HEK293T (cell line): ENCODE data around the gene GLRX3.

Source experiments
- ARNT ChIP-seq: fragments of 450-650 bp; IDR thresholded peaks from 2 replicates; pipeline ENCODE4 v1.6.1; 2017; ENCODE audit warnings: mild to moderate bottlenecking
- BHLHE40 ChIP-seq: fragments of 450-650 bp; IDR thresholded peaks from 2 replicates; pipeline ENCODE4 v1.6.1; 2016; ENCODE audit warnings: mild to moderate bottlenecking, moderate library complexity, borderline replicate concordance
- ELF4 ChIP-seq: fragments of 450-650 bp; IDR thresholded peaks from 2 replicates; pipeline ENCODE4 v1.6.1; 2017; ENCODE audit warnings: antibody characterized with exemption
- FOXA1 ChIP-seq: fragments of 450-650 bp; IDR thresholded peaks from 2 replicates; pipeline ENCODE4 v1.6.1; 2016; ENCODE audit warnings: mild to moderate bottlenecking
- FOXK2 ChIP-seq: fragments of 450-650 bp; IDR thresholded peaks from 2 replicates; pipeline ENCODE4 v1.6.1; 2016; ENCODE audit warnings: mild to moderate bottlenecking
- FOXM1 ChIP-seq: fragments of 450-650 bp; IDR thresholded peaks from 2 replicates; pipeline ENCODE4 v1.6.1; 2017; ENCODE audit warnings: mild to moderate bottlenecking, borderline replicate concordance
- HDGF ChIP-seq: fragments of 450-650 bp; IDR thresholded peaks from 2 replicates; pipeline ENCODE4 v1.6.1; 2017; ENCODE audit warnings: antibody characterized with exemption, borderline replicate concordance
- LEF1 ChIP-seq: fragments of 450-650 bp; IDR thresholded peaks from 2 replicates; pipeline ENCODE4 v1.6.1; 2017; ENCODE audit warnings: mild to moderate bottlenecking, borderline replicate concordance
- NFRKB ChIP-seq: fragments of 450-650 bp; IDR thresholded peaks from 2 replicates; pipeline ENCODE4 v1.6.1; 2016; ENCODE audit warnings: mild to moderate bottlenecking, moderate library complexity
- SP1 ChIP-seq: fragments of 450-650 bp; IDR thresholded peaks from 2 replicates; pipeline ENCODE4 v1.6.1; 2017
- SUZ12 ChIP-seq: fragments of 450-650 bp; IDR thresholded peaks from 2 replicates; pipeline ENCODE4 v1.6.1; 2016; ENCODE audit warnings: mild to moderate bottlenecking
- ZNF384 ChIP-seq: fragments of 450-650 bp; IDR thresholded peaks from 2 replicates; pipeline ENCODE4 v1.6.1; 2016
- TF ChIP-seq, protein P1 (sequence below): fragments of 450-650 bp; IDR thresholded peaks from 2 replicates; pipeline ENCODE4 v1.6.1; 2016

GRCh38 chr10:130099344-130099743 is 36.8 kb upstream of the GLRX3 start:
- no peak for TF ChIP-seq NFRKB
- no peak for TF ChIP-seq ARNT
- TF ChIP-seq HDGF: no peak
- no peak for TF ChIP-seq ZNF384
- no peak for TF ChIP-seq BHLHE40
- TF ChIP-seq FOXK2: no peak
- no peak for TF ChIP-seq FOXM1
- TF ChIP-seq SUZ12: no peak
- no peak for TF ChIP-seq FOXA1
- TF ChIP-seq SP1: no peak
- TF ChIP-seq, protein P1, sequence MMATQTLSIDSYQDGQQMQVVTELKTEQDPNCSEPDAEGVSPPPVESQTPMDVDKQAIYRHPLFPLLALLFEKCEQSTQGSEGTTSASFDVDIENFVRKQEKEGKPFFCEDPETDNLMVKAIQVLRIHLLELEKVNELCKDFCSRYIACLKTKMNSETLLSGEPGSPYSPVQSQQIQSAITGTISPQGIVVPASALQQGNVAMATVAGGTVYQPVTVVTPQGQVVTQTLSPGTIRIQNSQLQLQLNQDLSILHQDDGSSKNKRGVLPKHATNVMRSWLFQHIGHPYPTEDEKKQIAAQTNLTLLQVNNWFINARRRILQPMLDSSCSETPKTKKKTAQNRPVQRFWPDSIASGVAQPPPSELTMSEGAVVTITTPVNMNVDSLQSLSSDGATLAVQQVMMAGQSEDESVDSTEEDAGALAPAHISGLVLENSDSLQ: no peak
- no peak for TF ChIP-seq ELF4
- TF ChIP-seq LEF1: no peak
